Thoracic aorta (tissue), 2 donors: Measurements from ENCODE around the gene PODXL2. TPM values are rescaled to one million over a fixed set of nuclear protein-coding genes. Genes with fewer than 3 reads are reported as not detected.

Source experiments
- ATAC-seq: fragments of 150-250 bp; one replicate; pipeline ENCODE4 v1.8.0; 2017; ENCODE audit warnings: low read depth; ENCODE audit not compliant: insufficient number of reproducible peaks, low FRiP score
- DNase-seq: peaks from one replicate; pipeline ENCODE4 v3.0.0-alpha.2; 2020; ENCODE audit warnings: low spot score
- H3K27ac ChIP-seq, 2 donors: fragments of 200-600 bp; sonication (generic); 1 replicate in 1 of 2; 2 replicates in 1 of 2; pipeline ENCODE4 v1.5.1; 2016; ENCODE audit warnings: mild to moderate bottlenecking in 2 of 2, moderate library complexity in 2 of 2
- H3K27me3 ChIP-seq: fragments of 200-600 bp; sonication (generic); replicated peaks from 2 replicates; pipeline ENCODE4 v1.6.0; 2016; ENCODE audit warnings: mild to moderate bottlenecking; ENCODE audit not compliant: insufficient read depth
- H3K36me3 ChIP-seq: fragments of 200-600 bp; sonication (generic); one replicate; pipeline ENCODE4 v1.5.1; 2016
- H3K4me1 ChIP-seq, 2 donors: fragments of 200-600 bp; sonication (generic); 1 replicate in 1 of 2; 2 replicates in 1 of 2; pipeline versions ENCODE4 v1.5.1 to v1.6.0; 2016; ENCODE audit warnings: low read depth in 2 of 2, mild to moderate bottlenecking in 1 of 2; ENCODE audit not compliant: control insufficient read depth in 1 of 2
- H3K4me3 ChIP-seq: fragments of 200-600 bp; sonication (generic); 2 replicates; pipeline ENCODE4 v1.5.1; 2016; ENCODE audit warnings: mild to moderate bottlenecking
- H3K9me3 ChIP-seq: fragments of 200-600 bp; sonication (generic); 2 replicates; pipeline ENCODE4 v1.5.1; 2016
- total RNA-seq, 2 donors: library from RNA; depleted of rRNA; stranded (reverse); fragments of >200 nt; gene quantifications; one replicate each; pipeline versions ENCODE4 v1.1.0 to v1.2.3, GENCODE V29; 2016
- TF ChIP-seq, protein P1 (sequence below): fragments of 200-600 bp; sonication (generic); IDR thresholded peaks from one replicate; pipeline ENCODE4 v1.5.1; 2019; ENCODE audit warnings: antibody characterized with exemption

Gene PODXL2
- total RNA-seq, 2 donors from 2014 or later, result 2.8 to 7.8 TPM

DNA sequence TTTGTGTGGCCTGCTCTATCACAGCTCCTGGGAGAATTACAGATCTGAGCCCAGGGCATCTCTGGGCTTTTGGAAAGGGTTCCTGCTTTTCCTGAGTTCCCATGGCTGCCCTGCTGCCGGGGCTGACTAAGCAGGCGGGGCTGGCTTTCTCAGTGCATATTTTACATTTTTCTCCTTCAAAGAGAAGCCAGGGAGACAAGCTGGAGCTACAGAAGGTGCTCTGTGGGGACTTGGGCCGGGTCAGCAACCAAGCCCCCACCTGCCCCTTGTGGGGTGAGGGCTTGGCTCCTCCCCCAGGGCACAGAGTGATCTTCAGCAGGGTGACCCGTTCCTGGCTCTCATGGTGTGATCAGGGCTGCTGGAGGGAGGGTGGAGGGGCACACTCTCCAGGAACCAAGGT, 61.1 kb downstream of the PODXL2 start:
- H3K27me3 ChIP-seq, result no peaks in the 10 kb centered on the region
- H3K4me3 ChIP-seq, result no peak overlapping the region
- H3K9me3 ChIP-seq, result no peaks in the 10 kb centered on the region
- TF ChIP-seq, protein P1, sequence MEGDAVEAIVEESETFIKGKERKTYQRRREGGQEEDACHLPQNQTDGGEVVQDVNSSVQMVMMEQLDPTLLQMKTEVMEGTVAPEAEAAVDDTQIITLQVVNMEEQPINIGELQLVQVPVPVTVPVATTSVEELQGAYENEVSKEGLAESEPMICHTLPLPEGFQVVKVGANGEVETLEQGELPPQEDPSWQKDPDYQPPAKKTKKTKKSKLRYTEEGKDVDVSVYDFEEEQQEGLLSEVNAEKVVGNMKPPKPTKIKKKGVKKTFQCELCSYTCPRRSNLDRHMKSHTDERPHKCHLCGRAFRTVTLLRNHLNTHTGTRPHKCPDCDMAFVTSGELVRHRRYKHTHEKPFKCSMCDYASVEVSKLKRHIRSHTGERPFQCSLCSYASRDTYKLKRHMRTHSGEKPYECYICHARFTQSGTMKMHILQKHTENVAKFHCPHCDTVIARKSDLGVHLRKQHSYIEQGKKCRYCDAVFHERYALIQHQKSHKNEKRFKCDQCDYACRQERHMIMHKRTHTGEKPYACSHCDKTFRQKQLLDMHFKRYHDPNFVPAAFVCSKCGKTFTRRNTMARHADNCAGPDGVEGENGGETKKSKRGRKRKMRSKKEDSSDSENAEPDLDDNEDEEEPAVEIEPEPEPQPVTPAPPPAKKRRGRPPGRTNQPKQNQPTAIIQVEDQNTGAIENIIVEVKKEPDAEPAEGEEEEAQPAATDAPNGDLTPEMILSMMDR, result no peak
- peak overlapping the region; percentile 84 to 86 for H3K27ac ChIP-seq
- H3K4me1 ChIP-seq, result peaks cover 20 to 39% of the 10 kb centered on the region in 2 donors
- H3K36me3 ChIP-seq, result no peaks in the 10 kb centered on the region
- ATAC-seq (peak; percentile 54), DNase-seq (no peak)

GRCh38 chr3:127690823-127691452, 62.0 kb downstream of the PODXL2 start:
- Histone ChIP-seq H3K9me3 (no peaks in the 10 kb centered on the region), H3K36me3 (no peaks in the 10 kb centered on the region), H3K27me3 (no peaks in the 10 kb centered on the region), H3K27ac (peak overlapping the region; percentile 84 to 86), H3K4me3 (no peak overlapping the region), H3K4me1 (peaks cover 20 to 41% of the 10 kb centered on the region in 2 donors)
- DNase-seq (no peak), ATAC-seq (no peak)
- TF ChIP-seq, protein P1, result peak; percentile 65

GRCh38 chr3:127691489-127691888, 62.5 kb downstream of the PODXL2 start:
- H3K9me3 ChIP-seq, result no peaks in the 10 kb centered on the region
- DNase-seq (no peak), ATAC-seq (no peak)
- peak overlapping the region; percentile 84 to 86 for H3K27ac ChIP-seq
- H3K36me3 ChIP-seq, result no peaks in the 10 kb centered on the region
- H3K27me3 ChIP-seq, result no peaks in the 10 kb centered on the region
- TF ChIP-seq, protein P1, result no peak
- H3K4me1 ChIP-seq, result peaks cover 21 to 46% of the 10 kb centered on the region in 2 donors
- no peak overlapping the region for H3K4me3 ChIP-seq

- no peaks in the 10 kb centered on the region for H3K27me3 ChIP-seq
- no peak for ATAC-seq
- peak overlapping the region; percentile 84 to 86 for H3K27ac ChIP-seq
- no peak for DNase-seq
- TF ChIP-seq, protein P1, result no peak
- H3K4me1 ChIP-seq, result peaks cover 24 to 51% of the 10 kb centered on the region in 2 donors
- no peaks in the 10 kb centered on the region for H3K36me3 ChIP-seq
- H3K9me3 ChIP-seq, result no peaks in the 10 kb centered on the region
- no peak overlapping the region for H3K4me3 ChIP-seq
Observed at GRCh38 chr3:127691974-127692373, 63.0 kb downstream of the PODXL2 start.

- Histone ChIP-seq H3K27me3 (no peaks in the 10 kb centered on the region), H3K4me3 (no peak overlapping the region), H3K4me1 (peaks cover 28 to 56% of the 10 kb centered on the region in 2 donors), H3K36me3 (no peaks in the 10 kb centered on the region), H3K9me3 (no peaks in the 10 kb centered on the region), H3K27ac (no peak overlapping the region)
- DNase-seq (no peak), ATAC-seq (no peak)
- TF ChIP-seq, protein P1, result no peak
Observed at GRCh38 chr3:127692501-127693335, 63.7 kb downstream of the PODXL2 start.
